Gastrocnemius medialis (tissue), 4 donors: ENCODE results near the gene LYST.

Experiments used
- CTCF ChIP-seq, 5 experiments: fragments of 450-650 bp in 3 of 5; fragments of 200-600 bp in 2 of 5; sonication (generic) in 2 of 5; IDR thresholded peaks in 4 of 5; conservative IDR thresholded peaks in 1 of 5; 1 replicate in 4 of 5; 2 replicates in 1 of 5; pipeline ENCODE4 v1.5.1; 2016 to 2019; ENCODE audit warnings: antibody characterized with exemption in 5 of 5, mild to moderate bottlenecking in 3 of 5, moderate library complexity in 3 of 5
- POLR2A ChIP-seq, 2 donors: fragments of 450-650 bp; IDR thresholded peaks; one replicate each; pipeline ENCODE4 v1.6.1; 2017; ENCODE audit warnings: antibody characterized with exemption in 2 of 2, mild to moderate bottlenecking in 2 of 2, moderate library complexity in 2 of 2

GRCh38 chr1:235783148-235783776 lies 83.4 kb downstream of the LYST start:
- TF ChIP-seq CTCF (IDR thresholded peaks at IDR 0.05 in 4 of 5, conservative IDR thresholded peaks at IDR 0.05 in 1 of 5), result peak in 3 of 5 experiments; percentile 5 to 60 (median 37)
- TF ChIP-seq POLR2A (IDR thresholded peaks at IDR 0.05), result no peak
